HK-2 (cell line): Measurements from ENCODE around the gene SERPINB3.
A peak's percentile ranks its signal among the peaks of the same experiment; 100 is the strongest.
"Not testable (repeated sequence)": the region's sequence is repeated elsewhere in the genome, so short reads cannot be mapped to it uniquely, and the experiment has no call there.

Experiments used
- DNase-seq: peaks from one replicate; pipeline ENCODE4 v3.0.0-alpha.2; 2018; ENCODE audit not compliant: unreplicated experiment

The SERPINB3 gene

DNA sequence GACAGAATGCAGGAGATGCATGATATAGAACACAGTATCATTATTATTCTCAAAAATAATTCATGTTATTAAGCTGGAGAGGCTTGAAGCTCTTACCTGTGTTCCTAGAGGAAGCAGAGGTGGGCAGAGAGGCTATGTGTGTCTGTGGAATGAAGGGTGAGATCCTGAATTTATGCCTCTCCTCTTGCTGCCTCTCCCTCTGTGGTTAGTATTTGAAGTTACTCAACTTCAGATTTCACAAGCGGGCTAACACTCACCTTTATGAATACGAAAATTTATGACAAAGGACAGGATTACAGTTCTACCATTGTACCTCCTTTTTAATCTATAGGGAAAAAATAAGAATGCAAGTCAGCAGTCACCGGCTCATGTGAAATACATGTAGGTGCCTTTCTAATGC, at the start of gene SERPINB3:
Gene SERPINB3, minus strand, starts transcription at position 144 of the 400 bp plus-strand sequence. CDS start 677 bp downstream, outside the sequence.
- not testable (repeated sequence) for DNase-seq

DNA sequence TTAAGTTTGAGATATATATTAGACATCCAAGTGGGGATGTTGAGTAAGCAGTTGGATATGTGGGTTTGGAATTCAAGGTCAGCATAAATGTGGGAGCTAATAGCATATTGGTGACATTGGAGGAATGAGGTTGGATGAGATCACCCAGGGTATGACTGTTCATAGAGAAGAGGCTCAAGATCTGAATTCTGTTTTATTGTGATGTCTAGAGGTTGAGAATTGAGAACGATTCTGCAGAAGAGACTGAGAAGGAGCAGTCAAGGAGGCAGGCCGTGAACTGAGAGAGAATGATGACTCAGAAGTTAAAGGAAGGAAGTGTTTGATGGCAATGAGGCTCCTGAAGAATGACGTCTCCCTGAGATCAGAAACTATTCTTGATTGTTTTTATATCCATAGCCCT, 47.0 kb upstream of the SERPINB3 start:
- DNase-seq = no peak

DNA sequence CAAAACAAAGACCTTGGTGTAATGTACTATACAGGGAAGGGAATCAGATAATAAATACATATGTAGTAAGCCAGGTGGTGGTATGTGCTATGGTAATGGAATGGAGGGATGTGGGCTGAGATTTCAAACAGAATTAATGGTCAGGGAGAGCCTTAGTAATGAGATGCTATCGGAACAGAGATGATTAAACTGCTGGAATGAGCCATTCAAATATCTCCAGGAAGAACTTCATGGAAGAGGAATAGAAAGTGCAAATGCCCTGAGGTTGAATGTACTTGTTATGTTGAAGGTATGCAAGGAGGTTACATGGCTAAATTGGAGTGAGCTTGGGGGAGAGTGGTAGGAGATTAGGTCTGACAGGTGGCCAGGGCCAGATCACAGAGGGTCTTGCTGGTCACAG, 46.1 kb upstream of the SERPINB3 start:
- no peak for DNase-seq

DNA sequence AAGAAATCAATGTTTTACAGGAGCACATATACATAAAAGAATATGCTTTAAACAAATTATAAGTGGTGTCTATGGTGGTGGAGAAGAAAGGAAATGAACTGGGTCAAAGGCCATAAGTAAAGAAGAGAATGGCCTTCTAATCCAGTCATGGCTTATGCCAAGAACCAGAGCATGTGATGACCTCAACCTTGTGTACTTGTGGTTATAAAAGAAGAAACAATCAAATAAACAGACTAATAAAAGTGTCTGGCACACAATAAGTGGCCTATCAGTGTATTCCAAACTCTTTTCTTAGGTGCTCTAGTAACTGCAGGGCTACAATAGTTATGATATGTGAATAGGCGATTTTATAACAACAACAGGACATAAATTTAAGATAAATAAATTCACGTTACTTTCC, 43.7 kb upstream of the SERPINB3 start:
- DNase-seq = no peak

GRCh38 chr18:63702660-63703059, 41.0 kb upstream of the SERPINB3 start, which contains the start of gene SERPINB11:
Gene SERPINB11, plus strand, starts transcription at chr18:63702960. Its CDS starts 7,234 bp downstream, at chr18:63710194.
- DNase-seq = no peak

DNA sequence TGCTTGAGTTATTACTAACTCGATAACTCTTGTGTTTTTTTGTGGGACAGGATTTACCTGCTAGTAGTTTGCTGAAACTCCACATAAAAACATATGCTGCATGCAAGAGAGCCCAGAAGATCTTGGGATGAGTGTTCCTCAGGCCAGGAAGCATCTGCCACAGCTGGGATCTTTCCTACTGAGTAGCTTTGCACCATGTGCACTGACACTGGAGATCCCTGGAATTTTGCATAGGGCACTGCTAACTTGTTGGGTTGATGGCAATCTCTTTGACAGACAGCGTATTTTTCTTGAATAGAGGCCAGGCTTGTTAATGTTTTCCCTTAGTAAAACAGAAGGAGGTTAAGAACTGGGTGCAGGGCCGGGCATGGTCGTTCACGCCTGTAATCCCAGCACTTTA, 40.3 kb upstream of the SERPINB3 start:
- DNase-seq = no peak

GRCh38 chr18:63700501-63700900, 38.8 kb upstream of the SERPINB3 start:
- DNase-seq = no peak

DNA sequence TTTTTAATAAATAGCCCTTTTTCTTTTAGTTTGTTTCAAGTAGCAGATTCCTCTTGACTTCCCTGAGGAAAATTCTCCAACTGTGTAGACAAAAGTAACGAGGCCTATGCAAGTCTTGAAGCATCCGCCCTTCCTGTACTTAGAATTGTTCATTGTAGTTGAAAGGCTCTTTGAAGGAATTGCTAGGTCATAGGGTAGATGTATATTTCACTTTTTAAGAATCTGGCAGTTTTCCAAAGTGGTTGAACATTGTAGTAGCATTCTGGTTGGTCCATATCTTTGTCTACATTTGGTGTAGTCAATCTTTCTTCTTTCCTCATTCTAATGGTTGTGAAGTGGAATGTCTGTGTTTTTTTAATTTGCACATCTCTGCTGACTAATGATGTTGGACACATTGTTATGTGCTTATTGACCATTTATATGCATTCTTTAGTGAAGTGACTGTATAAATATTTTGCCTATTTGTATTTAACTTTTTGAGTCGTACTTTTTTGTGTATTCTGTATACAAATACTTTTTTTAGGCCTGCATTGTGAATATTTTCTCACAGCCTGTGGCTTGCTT, 35.5 kb upstream of the SERPINB3 start:
- DNase-seq = no peak

GRCh38 chr18:63689064-63689463, 27.4 kb upstream of the SERPINB3 start:
- DNase-seq = no peak

GRCh38 chr18:63686871-63687270, 25.2 kb upstream of the SERPINB3 start:
- no peak for DNase-seq

GRCh38 chr18:63684718-63685117, 23.0 kb upstream of the SERPINB3 start:
- no peak for DNase-seq

DNA sequence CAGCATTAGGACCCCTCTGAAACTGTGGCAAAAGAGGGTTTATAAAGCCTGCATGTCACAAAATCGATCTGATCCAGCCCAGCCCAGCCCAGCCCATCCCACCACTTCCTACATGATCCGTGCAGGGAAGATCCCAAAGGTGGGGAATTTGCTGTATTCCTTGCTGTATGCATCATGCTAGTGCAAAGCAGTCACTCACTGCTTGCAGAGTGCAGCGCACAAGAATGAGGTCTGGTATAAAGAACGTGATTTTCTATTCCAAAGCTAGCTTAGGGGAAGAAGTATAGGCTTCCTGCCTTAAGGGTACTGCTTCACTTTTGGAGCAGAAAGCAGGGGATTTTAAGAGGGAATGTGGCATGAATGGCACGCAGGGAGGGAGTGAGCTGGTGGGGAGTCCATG, 22.2 kb upstream of the SERPINB3 start:
- no peak for DNase-seq

- DNase-seq = peak; percentile 1
Measured at GRCh38 chr18:63683152-63683551, 21.5 kb upstream of the SERPINB3 start.

- DNase-seq = no peak
Measured at GRCh38 chr18:63681449-63682340, 20.0 kb upstream of the SERPINB3 start.

DNA sequence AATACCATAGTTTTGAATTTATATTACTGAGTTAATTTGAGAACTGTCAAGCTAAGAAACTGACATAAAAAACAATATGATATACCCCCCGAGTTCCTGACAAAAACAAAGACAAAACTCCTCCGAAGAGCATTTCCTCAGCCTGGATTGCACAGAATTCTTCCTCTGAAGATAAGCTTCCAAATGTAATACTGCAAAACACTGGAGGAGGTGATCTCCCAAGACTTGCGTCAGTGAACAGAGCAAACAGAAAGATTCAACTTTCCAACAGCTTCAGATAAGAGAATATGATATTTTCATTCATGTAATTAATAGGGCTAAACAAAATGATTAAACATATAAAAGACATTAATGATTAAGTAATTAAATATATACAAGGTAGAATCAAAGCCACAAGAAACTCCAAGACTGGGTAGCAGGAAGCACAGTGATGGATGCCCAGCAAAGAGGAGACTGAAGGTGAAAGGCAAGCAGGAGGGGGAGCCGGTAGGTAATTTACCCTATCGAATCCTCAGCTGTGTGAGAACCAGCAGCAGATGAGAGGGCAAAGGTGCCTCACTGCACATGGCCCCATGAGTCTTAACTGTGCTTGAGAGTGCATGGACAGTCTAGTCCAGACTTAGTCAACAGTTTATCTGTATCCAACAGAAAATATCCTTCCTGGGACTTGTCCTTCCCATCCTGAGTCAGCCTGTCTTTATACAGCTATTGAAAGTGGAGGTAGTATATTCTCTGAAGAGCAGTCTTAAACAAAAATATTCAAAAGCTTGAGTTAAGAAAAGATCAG, 18.3 kb upstream of the SERPINB3 start:
- no peak for DNase-seq

DNA sequence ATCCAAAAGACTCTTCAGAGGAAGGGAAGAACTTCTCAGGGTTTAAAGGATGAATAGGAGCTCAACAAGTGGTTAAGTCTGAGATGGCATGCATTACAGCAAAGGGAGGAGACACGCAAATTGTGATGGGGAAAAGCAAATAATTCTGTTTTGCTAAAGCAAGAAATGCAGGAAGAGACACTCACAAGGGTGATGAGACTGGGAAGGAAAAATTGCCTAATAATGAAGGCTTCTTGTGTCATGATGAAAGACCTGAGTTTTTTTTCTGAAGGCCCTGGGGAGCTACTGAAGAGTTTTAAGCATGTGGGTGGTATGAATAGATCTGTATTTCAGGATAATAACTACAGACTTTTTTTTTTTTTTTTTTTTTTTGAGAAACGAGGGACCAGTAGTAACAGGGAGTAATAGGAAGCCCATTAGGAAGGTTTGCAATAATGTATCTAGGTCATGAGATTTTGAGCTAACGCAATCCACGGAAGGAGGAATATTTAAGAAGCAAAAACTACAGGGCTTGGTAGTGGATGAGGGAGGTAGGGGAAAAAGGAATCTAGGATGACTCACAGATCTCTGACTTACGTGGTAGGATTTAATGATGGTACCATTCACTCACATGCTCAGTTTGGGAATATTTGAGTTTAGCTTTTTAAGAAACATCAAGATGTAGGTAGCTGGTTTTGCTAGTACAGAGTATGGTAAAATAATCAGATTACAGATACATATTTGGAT, 16.0 kb upstream of the SERPINB3 start:
- no peak for DNase-seq

- no peak for DNase-seq
Measured at GRCh38 chr18:63676526-63677323, 15.0 kb upstream of the SERPINB3 start.

DNA sequence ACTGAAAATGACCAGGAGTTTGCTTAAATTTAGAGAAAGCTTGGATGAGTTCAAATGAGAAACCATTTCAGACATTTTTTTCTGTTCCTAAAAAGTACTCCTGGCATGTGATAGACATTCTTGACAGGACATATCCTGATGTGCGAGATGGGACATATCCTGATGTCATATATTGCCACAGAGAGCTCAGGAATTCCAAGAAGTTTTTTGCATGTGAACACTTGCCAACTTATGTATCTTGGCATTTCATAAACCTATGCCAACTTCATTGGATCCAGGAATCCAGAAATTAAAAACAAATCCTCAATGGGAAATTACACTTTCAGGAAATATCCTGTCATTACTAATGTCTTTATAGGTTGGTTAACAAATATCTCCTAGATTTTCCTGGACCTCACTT, 2.9 kb upstream of the SERPINB3 start:
- DNase-seq = no peak

GRCh38 chr18:63658920-63659319, 2.8 kb downstream of the SERPINB3 start:
- DNase-seq = not testable (repeated sequence)

DNA sequence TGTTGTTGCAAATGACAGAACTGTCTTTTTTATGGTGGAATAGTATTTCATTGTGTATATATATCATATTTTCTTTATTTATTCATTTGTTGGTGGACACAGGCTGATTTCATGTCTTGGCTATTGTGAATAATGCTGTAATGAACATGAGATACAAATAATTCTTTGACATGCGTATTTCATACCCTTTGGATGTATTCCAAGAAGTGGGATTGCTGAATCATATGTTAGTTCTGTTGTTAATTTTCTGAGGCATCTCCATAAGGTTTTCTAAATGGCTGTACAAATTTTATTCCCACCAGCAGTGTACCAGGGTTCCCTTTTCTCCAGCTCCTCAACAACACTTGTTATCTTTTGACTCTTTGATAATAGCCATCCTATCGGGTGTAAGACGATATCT, 11.4 kb downstream of the SERPINB3 start:
- not testable (repeated sequence) for DNase-seq

DNA sequence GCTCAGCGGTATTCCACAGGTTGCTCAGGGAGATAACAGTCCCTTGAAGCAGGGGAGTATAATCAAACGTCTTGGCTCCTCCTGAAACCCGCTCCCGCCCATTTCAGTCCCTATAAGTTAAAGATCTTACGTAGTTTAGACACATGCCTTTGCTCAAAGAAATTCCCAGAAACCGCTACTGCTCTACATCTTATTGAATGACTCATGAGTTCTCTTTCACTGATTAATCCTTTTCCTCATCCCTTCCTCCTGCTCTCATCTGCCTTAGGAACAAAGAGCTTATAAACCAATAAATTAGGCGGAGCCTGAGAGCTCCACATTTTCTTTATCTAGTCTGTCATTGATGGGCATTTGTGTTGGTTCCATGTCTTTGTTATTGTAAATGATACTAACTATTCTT, 13.5 kb downstream of the SERPINB3 start:
- DNase-seq = no peak
